Endothelial cell of umbilical vein (primary cell): Measurements from ENCODE around the gene AP2A2. TPM values are rescaled to one million over a fixed set of nuclear protein-coding genes. Genes with fewer than 3 reads are reported as not detected.

Source experiments
- BruUV-seq: library from RNA; stranded (reverse); fragments of 400-500 nt; replicated peaks from 2 replicates; lab custom pipeline; 2021; lab: Mats Ljungman, UMichigan
- CTCF ChIA-PET: fragments of 300-600, 350-600 bp; sonication (Branson Sonifier 250); formaldehyde crosslinking; loops from one replicate; lab custom pipeline; 2021; ENCODE audit warnings: antibody characterized with exemption, inconsistent platforms; lab: Charles Lee
- POLR2A ChIA-PET: fragments of 300-600, 350-600 bp; sonication (Branson Sonifier 250); formaldehyde crosslinking; loops from one replicate; lab custom pipeline; 2021; ENCODE audit warnings: antibody characterized with exemption, inconsistent platforms; lab: Charles Lee
- DNase-seq: peaks from one replicate; pipeline ENCODE4 v3.0.0-alpha.2; 2011; ENCODE audit warnings: low read depth, low spot score
- FAIRE-seq: peaks from 2 replicates; lab custom pipeline; 2011; peaks lifted over from hg19 to GRCh38; lab: Jason Lieb, UNC
- H2AFZ ChIP-seq: 2 replicates; pipeline ENCODE4 v1.6.0; 2012; ENCODE audit warnings: low read depth, low read length, control low read depth, inconsistent platforms
- H3K27ac ChIP-seq: 2 replicates; pipeline ENCODE4 v1.5.1; 2011; ENCODE audit warnings: low read depth, mild to moderate bottlenecking, control low read depth, low read length, moderate library complexity; ENCODE audit not compliant: insufficient read depth
- H3K27me3 ChIP-seq, 2 experiments: 2 replicates each; pipeline versions ENCODE4 v1.6.0 to v1.6.1; 2011; ENCODE audit warnings: low read length in 2 of 2, mixed read lengths in 1 of 2; ENCODE audit not compliant: control insufficient read depth in 2 of 2, insufficient read depth in 2 of 2
- H3K36me3 ChIP-seq, 2 experiments: 2 replicates in 1 of 2; 3 replicates in 1 of 2; pipeline ENCODE4 v1.5.1; 2011; ENCODE audit warnings: low read length in 2 of 2, mild to moderate bottlenecking in 1 of 2, moderate library complexity in 1 of 2; ENCODE audit not compliant: control insufficient read depth in 2 of 2, insufficient read depth in 2 of 2; ENCODE audit errors: extremely low read depth in 1 of 2
- H3K4me1 ChIP-seq: 3 replicates; pipeline ENCODE4 v1.5.1; 2011; ENCODE audit warnings: mild to moderate bottlenecking, low read length; ENCODE audit not compliant: control insufficient read depth, insufficient read depth; ENCODE audit errors: extremely low read depth
- H3K4me2 ChIP-seq: 2 replicates; pipeline ENCODE4 v1.6.1; 2011; ENCODE audit warnings: low read length, control low read depth, mixed read lengths; ENCODE audit not compliant: insufficient read depth
- H3K4me3 ChIP-seq, 3 experiments: fragments of 200-600 bp in 1 of 3; sonication (generic), shearing (Covaris generic) in 1 of 3; replicated peaks in 1 of 3; 2 replicates each; pipeline ENCODE4 v1.5.1; 2011 to 2016; ENCODE audit warnings: control low read depth in 3 of 3, low read length in 3 of 3, mild to moderate bottlenecking in 2 of 3, inconsistent platforms in 1 of 3, low read depth in 1 of 3, moderate library complexity in 1 of 3; ENCODE audit not compliant: insufficient read depth in 1 of 3
- H3K79me2 ChIP-seq: 2 replicates; pipeline ENCODE4 v1.6.0; 2012; ENCODE audit warnings: low read length, inconsistent platforms; ENCODE audit not compliant: control insufficient read depth, insufficient read depth
- H3K9ac ChIP-seq: replicated peaks from 2 replicates; pipeline ENCODE3; 2011; ENCODE audit warnings: low read length, control low read depth; ENCODE audit not compliant: insufficient read depth; ENCODE audit errors: extremely low read depth
- H3K9me1 ChIP-seq: replicated peaks from 3 replicates; pipeline ENCODE4 v1.6.0; 2011; ENCODE audit warnings: mild to moderate bottlenecking, low read length; ENCODE audit not compliant: control insufficient read depth, insufficient read depth; ENCODE audit errors: extremely low read depth
- H3K9me3 ChIP-seq: replicated peaks from 2 replicates; pipeline ENCODE4 v1.5.1; 2012; ENCODE audit warnings: low read length, inconsistent platforms; ENCODE audit not compliant: control insufficient read depth, insufficient read depth
- H4K20me1 ChIP-seq: replicated peaks from 2 replicates; pipeline ENCODE3; 2011; ENCODE audit warnings: mild to moderate bottlenecking, low read length; ENCODE audit not compliant: control insufficient read depth, insufficient read depth; ENCODE audit errors: extremely low read depth
- CTCF ChIP-seq, 2 donors: IDR thresholded peaks; 1 replicate in 1 of 2; 2 replicates in 1 of 2; pipeline ENCODE4 v1.5.1; 2011; ENCODE audit warnings: low read length in 2 of 2, mild to moderate bottlenecking in 2 of 2, moderate library complexity in 2 of 2, control low read depth in 1 of 2, inconsistent platforms in 1 of 2, low read depth in 1 of 2; ENCODE audit not compliant: insufficient read depth in 1 of 2; ENCODE audit errors: extremely low read depth in 1 of 2
- EZH2 ChIP-seq: IDR thresholded peaks from 2 replicates; pipeline ENCODE4 v1.6.1; 2012; ENCODE audit warnings: borderline replicate concordance, low read depth, mild to moderate bottlenecking, moderate library complexity, low read length, inconsistent platforms; ENCODE audit not compliant: severe bottlenecking
- FOS ChIP-seq: IDR thresholded peaks from 2 replicates; pipeline ENCODE4 v1.6.1; 2011; ENCODE audit warnings: mild to moderate bottlenecking, low read length, moderate library complexity, borderline replicate concordance; ENCODE audit not compliant: insufficient read depth
- GATA2 ChIP-seq: IDR thresholded peaks from 2 replicates; pipeline ENCODE4 v1.7.0; 2011; ENCODE audit warnings: low read depth, mild to moderate bottlenecking, moderate library complexity, mixed read lengths, low read length; ENCODE audit not compliant: insufficient read length, insufficient read depth
- JUN ChIP-seq: IDR thresholded peaks from 2 replicates; pipeline ENCODE4 v1.6.1; 2011; ENCODE audit warnings: borderline replicate concordance, low read depth; ENCODE audit not compliant: insufficient read length, insufficient read depth
- MAX ChIP-seq: IDR thresholded peaks from 2 replicates; pipeline ENCODE4 v1.6.1; 2011; ENCODE audit not compliant: insufficient read depth, insufficient read length
- MYC ChIP-seq: IDR thresholded peaks from one replicate; pipeline ENCODE4 v1.6.1; 2011; ENCODE audit warnings: mild to moderate bottlenecking, low read depth, low read length
- POLR2A ChIP-seq: IDR thresholded peaks from 2 replicates; pipeline ENCODE4 v1.6.1; 2012; ENCODE audit warnings: low read depth, mild to moderate bottlenecking, control low read depth, low read length
- POLR2AphosphoS5 ChIP-seq: IDR thresholded peaks from 2 replicates; pipeline ENCODE4 v1.6.1; 2012; ENCODE audit warnings: low read depth, mild to moderate bottlenecking, control low read depth, low read length, moderate library complexity; ENCODE audit not compliant: insufficient read depth
- dilution Hi-C: fragments of 300-500 bp; cut with MboI; formaldehyde crosslinking; loops from one replicate; pipeline ENCODE4 v1.15.0; 2019; ENCODE audit warnings: low sequenced_read_pairs; ENCODE audit not compliant: extremely low pct_ligation_motif_present
- intact Hi-C: fragments of 100-400 bp; cut with micrococcal nuclease; formaldehyde crosslinking; loops from one replicate; pipeline ENCODE4 v1.10.0; 2022
- polyA plus RNA-seq, 4 experiments: library from polyadenylated mRNA; depleted of rRNA in 3 of 4; stranded (reverse) in 3 of 4; unstranded in 1 of 4; fragments of >200 nt; gene quantifications; 2 replicates each; pipeline versions ENCODE4 v1.2.1 to v1.2.3, GENCODE V29; 2011 to 2012; ENCODE audit warnings: missing spikeins in 1 of 4
- total RNA-seq: library from RNA; stranded (reverse); gene quantifications from 2 replicates; pipeline ENCODE4 v1.2.3, GENCODE V29; 2021

The AP2A2 gene
- total and polyA plus RNA-seq, 2 donors (not counting 3 experiments of a cell fraction or from before 2014, with no cell fraction given) = 89.5 to 92.6 TPM

GRCh38 chr11:1028291-1028540 lies 102.5 kb downstream of the AP2A2 start:
- dilution Hi-C loops (no loop called here), intact Hi-C loops (no loop called here)
- Histone ChIP-seq H3K4me2 (no peak overlapping the region), H3K36me3 (no peaks in the 10 kb centered on the region), H3K4me3 (no peak overlapping the region), H4K20me1 (no peaks in the 10 kb centered on the region), H3K9me1 (no peaks in the 10 kb centered on the region), H2AFZ (no peak overlapping the region), H3K9me3 (no peaks in the 10 kb centered on the region), H3K79me2 (no peaks in the 10 kb centered on the region), H3K4me1 (no peaks in the 10 kb centered on the region), H3K27me3 (no peaks in the 10 kb centered on the region), H3K9ac (no peak overlapping the region), H3K27ac (no peak overlapping the region)
- no TSS peak for BruUV-seq
- CTCF ChIA-PET = no interaction called here
- POLR2A ChIA-PET = no interaction called here
- no peak for DNase-seq
- no peak for FAIRE-seq
- no peak for TF ChIP-seq CTCF (IDR thresholded peaks at IDR 0.05; ENCODE audit: extremely low read depth in 1 of 2, insufficient read depth in 1 of 2, low read depth in 1 of 2, low read length in 2 of 2)
- TF ChIP-seq GATA2 = no peak
- no peak for TF ChIP-seq FOS
- no peak for TF ChIP-seq EZH2
- TF ChIP-seq MAX = no peak
- TF ChIP-seq JUN = no peak
- no peak for TF ChIP-seq MYC
- no peak for TF ChIP-seq POLR2AphosphoS5
- TF ChIP-seq POLR2A = no peak
